HG02885 (cell line): Measurements from ENCODE around the gene GPR12.

Source experiments
- ATAC-seq: cut with Tn5 transposase; IDR thresholded peaks from one replicate; pipeline ENCODE4 v1.9.1; 2021; ENCODE audit warnings: mild to moderate bottlenecking; ENCODE audit not compliant: unreplicated experiment, poor library complexity

GPR12 gene

GRCh38 chr13:26707122-26708006 is 53.2 kb downstream of the GPR12 start:
- no peak for ATAC-seq

GRCh38 chr13:26706381-26706780 is 54.2 kb downstream of the GPR12 start:
- no peak for ATAC-seq

- ATAC-seq = no peak
Measured at GRCh38 chr13:26705536-26705935, 55.0 kb downstream of the GPR12 start.
